Jurkat, Clone E6-1 (cell line): ENCODE results near the gene KAT6B.

Experiments
- DNase-seq: peaks from one replicate; pipeline ENCODE4 v3.0.0-alpha.2; 2011; ENCODE audit warnings: low read depth, low spot score
- H3K4me3 ChIP-seq: 2 replicates; pipeline ENCODE4 v1.5.1; 2011; ENCODE audit warnings: mild to moderate bottlenecking, low read length, control low read depth, moderate library complexity

The KAT6B gene

GRCh38 chr10:74929197-74929596 lies 102.8 kb downstream of the KAT6B start:
- DNase-seq: no peak
- no peak overlapping the region for H3K4me3 ChIP-seq

GRCh38 chr10:74930965-74931364 lies 104.6 kb downstream of the KAT6B start:
- no peak for DNase-seq

DNA sequence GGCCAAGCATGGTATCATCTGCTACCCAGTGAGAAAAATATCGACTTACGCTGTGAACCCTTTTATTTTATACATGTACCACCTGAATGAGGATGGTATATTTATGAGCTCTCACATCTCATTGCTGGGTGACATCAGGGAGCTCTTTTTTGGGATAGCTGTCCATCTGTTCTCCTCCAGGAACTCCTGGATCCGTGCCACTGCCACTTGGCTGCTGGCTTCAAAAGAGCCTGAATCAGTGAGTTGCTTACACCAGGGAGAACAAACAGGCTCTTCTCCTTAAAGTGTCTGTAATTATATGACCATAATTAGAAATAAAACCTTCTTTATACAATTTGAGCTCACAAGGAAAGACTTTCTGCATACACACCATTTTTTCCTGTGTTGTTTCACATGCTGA lies 106.2 kb downstream of the KAT6B start:
- DNase-seq: no peak
- H3K4me3 ChIP-seq: no peak overlapping the region

More at GRCh38 chr10:74930965-74931364, 104.6 kb downstream of the KAT6B start:
- no peak overlapping the region for H3K4me3 ChIP-seq

DNA sequence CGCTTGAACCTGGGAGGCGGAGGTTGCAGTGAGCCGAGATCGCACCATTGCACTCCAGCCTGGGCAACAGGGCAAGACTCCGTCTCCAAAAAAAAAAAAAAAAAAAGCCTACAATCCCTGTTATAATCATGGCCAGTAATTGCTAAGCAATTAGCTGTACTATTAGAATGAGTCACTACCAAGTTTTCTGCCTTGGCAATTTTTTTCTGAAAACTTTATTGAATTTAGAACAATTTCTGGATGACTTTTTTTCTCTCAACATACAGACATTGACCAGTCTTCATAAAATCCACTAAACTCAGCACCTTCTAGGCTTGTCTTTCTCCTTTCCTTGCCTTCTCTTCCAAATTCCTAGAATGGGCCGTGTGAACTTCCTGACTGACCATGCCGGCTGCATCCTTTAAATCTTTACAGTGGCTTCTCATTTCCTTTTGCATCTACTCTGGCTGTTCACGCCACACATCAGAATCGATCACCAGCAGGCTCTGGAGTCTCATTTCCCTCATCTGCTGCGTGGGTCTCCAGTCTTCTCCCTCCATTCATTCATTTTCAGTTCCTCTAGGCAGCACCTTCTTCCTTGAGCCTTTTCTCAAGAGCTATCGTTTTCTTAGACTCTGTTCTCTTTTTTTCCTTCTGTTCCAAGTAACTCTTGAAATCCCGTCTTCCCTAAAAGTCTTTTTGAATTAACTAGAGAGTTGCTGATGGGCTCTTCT lies 107.9 kb downstream of the KAT6B start:
- no peak overlapping the region for H3K4me3 ChIP-seq
- no peak for DNase-seq

GRCh38 chr10:74936577-74937265 lies 110.3 kb downstream of the KAT6B start:
- H3K4me3 ChIP-seq: no peak overlapping the region
- no peak for DNase-seq

- H3K4me3 ChIP-seq: no peak overlapping the region
- no peak for DNase-seq
These were observed 111.0 kb downstream of the KAT6B start for GRCh38 chr10:74937266-74937856.

GRCh38 chr10:74944205-74944604 lies 117.8 kb downstream of the KAT6B start:
- no peak for DNase-seq
- no peak overlapping the region for H3K4me3 ChIP-seq

- no peak for DNase-seq
- H3K4me3 ChIP-seq: no peak overlapping the region
These were observed 121.5 kb downstream of the KAT6B start for GRCh38 chr10:74947781-74948401.

GRCh38 chr10:74949034-74949832 lies 122.8 kb downstream of the KAT6B start:
- H3K4me3 ChIP-seq: no peak overlapping the region
- no peak for DNase-seq

- no peak overlapping the region for H3K4me3 ChIP-seq
- no peak for DNase-seq
These were observed 123.7 kb downstream of the KAT6B start for GRCh38 chr10:74949843-74950765.

GRCh38 chr10:74953214-74953613 lies 126.8 kb downstream of the KAT6B start:
- H3K4me3 ChIP-seq: no peak overlapping the region
- no peak for DNase-seq

DNA sequence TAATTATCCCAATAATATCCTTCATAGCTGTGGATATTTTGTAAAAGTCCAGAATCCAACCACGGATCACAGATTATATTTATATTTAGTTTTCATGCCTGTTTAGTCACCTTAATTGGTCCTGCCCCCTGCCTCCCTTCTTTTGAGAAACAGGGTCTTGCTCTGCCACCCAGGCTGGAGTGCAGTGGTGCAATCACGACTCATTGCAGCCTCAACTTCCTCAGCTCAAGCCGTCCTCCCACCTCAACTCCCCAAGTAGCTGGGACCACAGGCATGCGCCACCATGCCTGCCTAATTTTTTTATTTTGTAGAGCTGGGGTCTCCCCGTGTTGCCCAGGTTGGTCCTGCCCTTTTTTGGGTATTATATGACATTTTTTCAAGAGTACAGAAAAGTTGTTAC lies 129.4 kb downstream of the KAT6B start:
- H3K4me3 ChIP-seq: no peak overlapping the region
- DNase-seq: no peak

DNA sequence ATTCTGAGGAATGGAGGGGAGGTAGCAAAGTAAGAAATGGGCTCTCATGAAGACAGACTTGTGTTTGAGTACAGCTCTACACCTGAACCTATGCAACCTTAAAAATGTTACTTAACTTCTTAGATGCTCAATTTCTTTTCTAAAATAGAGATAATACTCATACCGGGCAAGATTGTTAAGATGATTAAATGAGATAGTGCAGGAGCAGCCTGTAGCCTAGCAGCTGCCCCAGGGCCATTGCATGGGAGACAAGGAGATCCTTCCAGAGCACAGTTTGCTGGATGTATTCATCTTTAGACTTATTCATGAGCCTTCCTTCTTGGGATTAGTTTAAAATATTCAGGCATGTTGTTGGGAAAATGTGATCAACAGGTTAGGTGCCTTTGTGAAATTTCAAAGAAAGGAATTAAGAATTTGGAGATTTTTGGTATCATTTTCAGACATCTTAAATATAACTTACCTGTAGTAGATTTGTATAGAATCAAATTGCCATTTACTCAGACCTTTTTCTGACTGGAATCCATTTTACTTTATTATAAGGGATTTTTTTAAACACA lies 130.2 kb downstream of the KAT6B start:
- no peak overlapping the region for H3K4me3 ChIP-seq
- DNase-seq: no peak

- no peak for DNase-seq
- no peak overlapping the region for H3K4me3 ChIP-seq
These were observed 131.0 kb downstream of the KAT6B start for GRCh38 chr10:74957285-74957961.

- no peak for DNase-seq
- no peak overlapping the region for H3K4me3 ChIP-seq
These were observed 131.9 kb downstream of the KAT6B start for GRCh38 chr10:74958316-74958715.

DNA sequence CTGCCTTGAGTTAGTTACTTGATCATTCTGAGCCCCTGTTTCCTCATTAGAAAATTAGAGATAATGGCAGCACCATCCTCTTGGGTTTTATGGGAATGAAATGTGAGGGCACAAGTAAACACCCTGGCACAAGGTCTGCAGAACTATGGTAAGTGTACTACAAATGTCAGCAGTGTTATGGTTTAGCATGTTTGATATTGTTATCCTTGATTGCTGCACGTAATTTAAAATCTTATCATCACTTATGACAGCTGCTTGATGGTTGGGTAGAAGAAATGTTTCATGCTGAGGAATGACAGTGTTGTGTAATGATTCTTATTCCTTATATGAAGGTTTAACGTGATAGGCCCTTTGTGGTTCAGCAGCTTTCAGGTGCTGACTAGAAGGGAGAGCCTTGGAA lies 134.3 kb downstream of the KAT6B start:
- no peak for DNase-seq
- no peak overlapping the region for H3K4me3 ChIP-seq

DNA sequence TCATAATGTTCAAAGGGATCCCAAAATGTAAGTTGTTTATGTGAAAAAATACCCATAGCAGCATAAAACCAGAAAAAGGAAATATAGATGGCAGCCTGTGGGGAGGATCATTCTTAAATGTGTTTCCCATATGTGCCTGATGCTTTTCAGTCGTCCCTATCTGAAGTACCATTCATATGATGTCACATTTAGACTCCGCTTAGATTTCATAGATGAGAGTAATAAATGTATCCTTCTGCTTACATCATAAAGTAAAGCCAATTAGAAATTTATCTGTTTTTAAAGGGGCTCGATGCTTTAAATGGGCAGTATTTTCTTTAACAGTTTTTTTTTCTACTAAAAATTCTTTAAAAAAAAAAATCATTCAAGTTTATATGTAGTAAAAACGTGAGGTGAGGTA lies 136.1 kb downstream of the KAT6B start:
- no peak overlapping the region for H3K4me3 ChIP-seq
- DNase-seq: no peak
